GM12801 (cell line): ENCODE measurements around the gene AP1B1.

Experiments used
- TF ChIP-seq, protein P1 (sequence below): IDR thresholded peaks from one replicate; pipeline ENCODE4 v1.5.1; 2011; ENCODE audit warnings: control low read depth; ENCODE audit not compliant: insufficient read length; ENCODE audit errors: extremely low read depth

Gene AP1B1

DNA sequence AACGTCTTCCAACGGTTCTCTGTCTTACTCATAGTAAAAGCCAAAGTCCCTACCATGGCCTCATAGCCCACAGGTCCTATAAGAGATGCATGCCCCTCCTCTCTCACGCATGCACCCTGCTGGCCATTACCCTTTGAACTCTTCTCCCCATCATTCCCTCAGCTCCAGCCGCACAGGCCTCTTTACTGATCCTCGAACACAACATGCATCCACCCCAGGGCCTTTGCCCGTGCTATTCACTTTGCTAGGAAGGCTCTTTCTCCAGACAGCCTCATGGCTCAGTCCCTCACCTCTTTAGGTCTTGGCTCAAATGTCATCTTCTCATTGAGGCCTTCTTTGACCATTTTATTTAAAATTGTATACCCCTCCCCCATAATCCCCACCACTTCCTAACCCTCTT, 7.5 kb downstream of the AP1B1 start:
- TF ChIP-seq, protein P1, sequence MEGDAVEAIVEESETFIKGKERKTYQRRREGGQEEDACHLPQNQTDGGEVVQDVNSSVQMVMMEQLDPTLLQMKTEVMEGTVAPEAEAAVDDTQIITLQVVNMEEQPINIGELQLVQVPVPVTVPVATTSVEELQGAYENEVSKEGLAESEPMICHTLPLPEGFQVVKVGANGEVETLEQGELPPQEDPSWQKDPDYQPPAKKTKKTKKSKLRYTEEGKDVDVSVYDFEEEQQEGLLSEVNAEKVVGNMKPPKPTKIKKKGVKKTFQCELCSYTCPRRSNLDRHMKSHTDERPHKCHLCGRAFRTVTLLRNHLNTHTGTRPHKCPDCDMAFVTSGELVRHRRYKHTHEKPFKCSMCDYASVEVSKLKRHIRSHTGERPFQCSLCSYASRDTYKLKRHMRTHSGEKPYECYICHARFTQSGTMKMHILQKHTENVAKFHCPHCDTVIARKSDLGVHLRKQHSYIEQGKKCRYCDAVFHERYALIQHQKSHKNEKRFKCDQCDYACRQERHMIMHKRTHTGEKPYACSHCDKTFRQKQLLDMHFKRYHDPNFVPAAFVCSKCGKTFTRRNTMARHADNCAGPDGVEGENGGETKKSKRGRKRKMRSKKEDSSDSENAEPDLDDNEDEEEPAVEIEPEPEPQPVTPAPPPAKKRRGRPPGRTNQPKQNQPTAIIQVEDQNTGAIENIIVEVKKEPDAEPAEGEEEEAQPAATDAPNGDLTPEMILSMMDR, result no peak

DNA sequence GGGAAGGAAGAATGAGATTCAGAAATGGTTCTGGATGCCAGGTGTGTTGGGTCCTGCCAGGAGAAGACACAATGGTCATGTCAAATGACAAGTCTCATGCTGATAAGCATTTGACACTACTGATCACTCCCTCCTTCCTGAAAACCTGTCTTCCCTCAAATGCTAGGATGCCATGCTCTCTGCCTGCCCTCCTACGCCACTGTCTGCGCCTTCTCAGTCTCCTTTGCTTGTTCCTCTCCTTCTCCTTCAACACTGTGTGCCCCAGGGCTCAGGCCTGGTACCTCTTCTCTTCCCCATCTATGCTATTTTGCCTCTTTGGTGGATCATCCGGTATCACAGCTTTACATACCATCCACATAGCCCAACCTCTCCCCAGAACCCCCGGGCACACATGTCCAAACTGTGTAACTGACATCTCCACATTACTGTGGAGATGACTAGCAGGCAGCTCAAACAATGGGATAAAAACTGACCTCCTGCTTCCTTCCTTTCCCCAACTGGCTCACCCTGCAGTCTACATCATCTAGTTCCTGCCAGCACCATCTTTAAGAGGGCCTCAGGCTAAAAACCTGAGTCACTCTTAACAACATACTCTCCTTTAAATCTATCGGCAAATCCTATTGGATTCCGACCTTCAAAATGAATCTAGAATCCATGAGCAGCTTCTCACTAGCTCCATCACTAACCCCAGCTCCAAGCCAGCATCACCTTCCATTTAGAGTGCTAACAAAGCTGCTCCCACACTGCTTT, 8.2 kb downstream of the AP1B1 start:
- TF ChIP-seq, protein P1, result no peak

DNA sequence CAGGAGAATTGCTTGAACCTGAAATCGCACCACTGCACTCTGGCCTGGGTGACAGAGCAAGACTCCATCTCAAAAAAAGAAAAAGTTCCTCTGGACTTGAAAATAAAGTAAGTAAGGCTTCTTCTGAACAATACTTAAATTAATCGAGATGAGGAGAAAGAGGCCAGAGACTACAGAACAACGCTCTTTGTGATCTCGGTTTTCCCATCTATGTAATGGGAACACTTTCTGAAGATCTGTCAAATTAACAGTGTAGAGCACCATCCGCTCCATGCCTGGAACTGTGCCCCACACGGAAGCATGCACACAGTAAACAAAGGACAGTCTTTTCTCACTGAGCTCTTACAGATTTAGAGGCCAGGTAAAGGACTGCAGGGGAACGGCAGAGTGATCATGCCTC, 9.1 kb downstream of the AP1B1 start:
- TF ChIP-seq, protein P1, result no peak

DNA sequence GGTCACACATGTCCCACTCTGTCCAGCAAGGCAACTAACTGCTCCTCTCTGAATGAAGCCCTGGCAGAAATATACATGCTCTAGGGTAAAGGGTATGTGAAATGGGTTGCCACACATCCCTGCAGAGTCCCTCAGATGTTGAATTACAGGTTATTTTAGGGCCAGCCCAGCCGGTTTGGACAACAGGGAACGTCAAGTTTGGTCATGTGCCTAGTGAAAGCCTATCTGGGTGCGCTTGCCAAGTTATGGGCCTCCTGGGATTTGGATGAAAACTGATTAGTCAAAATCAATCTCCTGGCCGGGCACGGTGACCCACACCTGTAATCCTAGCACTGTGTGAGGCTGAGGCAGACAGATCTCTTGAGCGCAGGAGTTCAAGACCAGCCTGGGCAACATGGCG, 10.4 kb downstream of the AP1B1 start:
- TF ChIP-seq, protein P1, result no peak

DNA sequence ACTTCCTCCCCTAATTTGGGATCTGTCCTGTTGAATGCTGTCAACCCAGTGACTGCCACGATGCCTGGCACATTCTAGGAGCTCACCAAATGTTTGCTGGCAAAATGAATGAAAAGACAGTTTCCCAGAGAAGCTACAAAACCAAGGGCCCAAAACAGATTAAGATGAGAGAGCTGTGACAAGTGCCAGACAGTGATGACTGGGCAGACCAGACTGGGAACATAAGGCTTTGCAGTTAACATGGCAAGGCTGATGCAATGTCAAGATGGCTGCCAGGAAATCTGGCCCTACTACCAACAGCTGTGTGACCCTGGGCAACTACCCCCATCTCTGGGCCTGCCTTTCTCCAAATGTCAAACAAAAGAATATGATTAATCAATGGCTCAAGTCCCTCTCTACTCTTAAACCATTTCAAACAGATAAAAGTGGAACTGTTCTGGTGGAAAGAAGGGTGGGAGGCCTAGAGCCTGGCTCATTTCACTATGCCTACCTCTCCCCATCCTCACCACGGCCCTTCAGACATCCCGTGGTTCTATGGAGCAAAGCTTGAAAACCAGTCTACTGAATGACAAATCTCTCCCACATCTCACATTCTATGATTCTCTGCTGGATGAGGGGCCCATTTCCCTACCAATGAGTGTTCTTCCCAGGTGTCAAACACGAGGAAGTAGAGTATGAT, 12.8 kb downstream of the AP1B1 start:
- TF ChIP-seq, protein P1, result no peak

DNA sequence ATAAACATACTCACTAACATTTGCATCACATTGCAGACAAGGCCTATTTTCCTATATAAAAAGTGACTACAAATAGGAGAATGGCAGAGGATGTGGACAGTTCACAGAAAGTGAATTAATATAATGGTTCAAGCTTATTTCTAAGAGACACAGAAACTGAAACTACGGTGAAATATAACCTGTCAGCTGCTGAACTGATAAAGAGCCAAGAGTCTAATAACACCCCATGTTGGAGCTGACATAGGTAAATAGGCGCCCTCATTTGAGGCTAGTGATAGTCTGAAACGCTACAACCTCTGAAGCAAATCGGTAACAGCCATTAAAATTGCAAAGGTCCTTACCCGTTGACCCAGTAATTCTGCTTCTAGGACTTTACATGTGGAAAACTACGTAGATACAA, 14.0 kb downstream of the AP1B1 start:
- TF ChIP-seq, protein P1, result no peak

DNA sequence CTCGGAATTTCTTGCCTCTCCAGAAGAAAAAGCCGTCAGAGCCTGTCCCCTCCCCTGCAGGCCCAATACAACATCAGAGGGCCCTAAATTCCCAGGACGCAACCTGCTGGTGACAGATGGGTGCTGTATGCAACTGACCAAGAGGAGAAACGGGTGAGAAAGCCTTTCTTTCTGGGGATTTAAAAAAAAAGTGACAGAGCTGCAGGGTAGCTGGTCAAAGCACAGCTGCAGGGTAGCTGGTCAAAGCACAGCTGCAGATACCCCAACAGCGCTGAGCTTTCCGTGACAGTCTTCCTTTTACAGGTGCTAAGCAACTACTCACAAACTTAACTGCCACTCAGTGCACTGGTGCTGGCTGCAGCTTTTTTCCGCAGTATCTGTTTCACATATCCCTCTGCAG, 17.8 kb downstream of the AP1B1 start:
- TF ChIP-seq, protein P1, result no peak
